ENCODE data around the gene PWP1. TPM values are rescaled to one million over a fixed set of nuclear protein-coding genes. Genes with fewer than 3 reads are reported as not detected.

The PWP1 gene
- total and polyA plus RNA-seq, 2 experiments from 2014 or later, result 110 to 211 TPM

GRCh38 chr12:107649661-107650061 is 35.9 kb upstream of the PWP1 start (continued):
- TF ChIP-seq EZH2 (IDR thresholded peaks at IDR 0.05; ENCODE audit: low read depth, unreplicated experiment) (no peak), ZNF462 (CRISPR knock-in tag; IDR thresholded peaks at IDR 0.05) (no peak)

GRCh38 chr12:107650977-107651376 is 34.6 kb upstream of the PWP1 start:
- no peak overlapping the region for H3K27ac ChIP-seq (ENCODE audit: low read depth)
- peaks cover 10% of the 10 kb centered on the region for H3K27me3 Mint-ChIP-seq (ENCODE audit: insufficient read depth, low read depth, poor library complexity)
- no peak overlapping the region for H3K4me2 ChIP-seq
- peaks cover 15% of the 10 kb centered on the region for H3K4me1 ChIP-seq (ENCODE audit: insufficient read depth)
- peaks cover 37% of the 10 kb centered on the region for H3K4me1 Mint-ChIP-seq
- no peaks in the 10 kb centered on the region for H3K9me3 Mint-ChIP-seq
- no peaks in the 10 kb centered on the region for H3K79me2 ChIP-seq (replicated peaks; ENCODE audit: insufficient read depth)
- peaks cover 6% of the 10 kb centered on the region; the same call in 1 of the 2 replicates for H3F3A ChIP-seq (replicated peaks; ENCODE audit: low read depth)
- H3K27ac Mint-ChIP-seq, result no peak overlapping the region; the same call in 1 of the 2 replicates
- H3K9me2 ChIP-seq (ENCODE audit: insufficient read depth), result no peaks in the 10 kb centered on the region
- no peak overlapping the region for H3K4me3 ChIP-seq
- H2AFZ ChIP-seq, result no peak overlapping the region
- ATAC-seq, result no peak
- no peaks in the 10 kb centered on the region for H4K20me1 ChIP-seq (replicated peaks; ENCODE audit: insufficient read depth)
- no peak overlapping the region for H3K4me3 Mint-ChIP-seq
- H3K27me3 ChIP-seq (ENCODE audit: insufficient read depth), result no peaks in the 10 kb centered on the region
- H3K36me3 Mint-ChIP-seq (ENCODE audit: low read depth), result no peaks in the 10 kb centered on the region; the same call in 2 of the 3 replicates
- H3K36me3 ChIP-seq (ENCODE audit: insufficient read depth), result no peaks in the 10 kb centered on the region
- TF ChIP-seq EZH2 (IDR thresholded peaks at IDR 0.05; ENCODE audit: low read depth, unreplicated experiment) (no peak), EZH2phosphoT487 (IDR thresholded peaks at IDR 0.05; ENCODE audit: unreplicated experiment) (no peak), JUNB (IDR thresholded peaks at IDR 0.05; ENCODE audit: unreplicated experiment) (no peak), NANOG (IDR thresholded peaks at IDR 0.05; ENCODE audit: borderline replicate concordance) (no peak), ZNF331 (CRISPR knock-in tag; IDR thresholded peaks at IDR 0.05; ENCODE audit: low read depth) (no peak), ZNF114 (CRISPR knock-in tag; IDR thresholded peaks at IDR 0.05) (no peak), POLR2AphosphoS5 (IDR thresholded peaks at IDR 0.05; ENCODE audit: low read depth) (no peak)
- no peak for DNase-seq (ENCODE audit: low spot score)

Measured in GM23338 (cell line).